Stimulated activated CD8-positive, alpha-beta memory T cell treated with anti-CD3 and anti-CD28 coated beads, Interleukin-15, amount 100 ng/mL, for 1 hour (primary cell): ENCODE results near the gene KMO.

Experiments
- DNase-seq: peaks from one replicate; pipeline ENCODE4 v3.0.0-alpha.2; 2020; ENCODE audit warnings: low read depth

Gene KMO

DNA sequence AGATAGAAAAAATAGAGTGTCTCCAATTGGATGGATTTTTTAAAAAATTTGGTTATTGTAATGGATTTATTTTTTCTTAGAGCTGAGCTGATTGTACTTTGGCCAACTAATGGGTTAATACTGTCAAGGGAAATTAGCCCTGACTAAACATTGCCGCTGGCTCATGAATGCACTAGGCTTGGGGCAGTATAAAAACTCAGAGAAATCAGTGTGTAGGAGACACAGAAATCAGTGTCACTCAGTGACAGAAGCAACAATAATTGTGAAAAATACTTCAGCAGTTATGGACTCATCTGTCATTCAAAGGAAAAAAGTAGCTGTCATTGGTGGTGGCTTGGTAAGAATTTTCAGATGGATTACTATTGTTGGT lies at the start of gene KMO:
TSS of gene KMO (plus strand) at position 217 of the 370 bp plus-strand sequence. CDS start at position 284, 67 bp downstream.
- DNase-seq, result no peak

DNA sequence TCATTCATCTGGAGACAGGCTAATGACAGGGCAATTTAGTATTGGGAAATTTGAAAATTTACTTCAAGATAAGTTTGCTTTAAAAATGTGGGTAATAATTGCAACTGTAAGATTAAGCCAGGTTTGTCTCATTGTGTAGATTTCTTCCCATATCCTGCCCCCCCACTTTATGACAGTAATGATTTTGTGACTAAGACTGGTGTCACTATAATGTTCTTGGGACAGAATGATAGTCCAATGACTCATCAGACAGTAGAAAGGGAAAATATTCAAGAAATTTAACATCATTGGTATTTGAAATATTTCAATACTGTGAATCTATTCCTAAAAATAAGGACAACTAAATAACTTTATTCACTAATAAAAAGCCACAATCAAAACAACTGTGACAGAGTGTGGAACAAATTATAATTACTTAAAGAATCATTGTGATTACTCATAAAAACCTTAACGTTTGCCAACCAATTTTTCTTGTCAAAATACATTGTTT lies 49.4 kb upstream of the KMO start:
- DNase-seq, result no peak

DNA sequence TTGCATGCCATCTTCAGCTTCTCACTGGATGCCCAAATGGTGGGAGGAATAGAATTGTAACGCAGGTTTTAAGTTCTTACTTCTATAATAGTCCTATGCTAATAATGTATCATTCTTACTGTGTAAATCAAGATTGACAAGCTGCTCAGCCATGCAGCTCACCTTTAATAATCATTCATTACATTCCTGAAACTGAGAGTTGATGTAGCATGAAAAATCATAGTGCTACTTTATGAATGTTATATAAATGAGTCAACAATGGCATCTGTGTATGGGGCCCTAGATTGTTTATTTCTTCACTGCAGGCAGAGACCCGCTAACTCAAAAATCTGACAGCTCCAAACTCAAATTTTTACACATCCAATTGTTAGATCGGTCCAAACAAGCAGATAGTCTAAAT lies 47.0 kb upstream of the KMO start:
- no peak for DNase-seq

GRCh38 chr1:241485554-241485992 lies 46.6 kb upstream of the KMO start:
- no peak for DNase-seq

DNA sequence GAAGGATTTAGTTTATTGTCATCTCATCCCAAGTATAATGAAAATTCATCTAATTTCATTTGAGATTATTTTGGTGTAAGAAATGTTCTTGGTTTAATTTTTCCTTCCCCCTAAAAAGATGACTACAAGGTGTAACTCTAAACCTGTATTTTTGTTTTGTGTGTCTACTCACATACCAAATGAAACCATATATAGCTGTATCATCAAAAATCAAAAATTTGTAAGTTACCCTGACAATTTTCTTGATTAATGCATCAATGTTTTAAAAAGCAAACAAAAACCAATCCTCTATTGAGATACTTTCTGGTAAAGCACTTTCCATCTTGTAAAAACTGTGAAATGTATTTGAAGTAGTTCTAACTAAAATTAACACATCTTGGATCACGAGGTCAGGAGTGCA lies 43.4 kb upstream of the KMO start:
- DNase-seq, result no peak

- no peak for DNase-seq
These were observed 36.4 kb upstream of the KMO start for GRCh38 chr1:241495741-241496140.

- no peak for DNase-seq
These were observed 32.3 kb upstream of the KMO start for GRCh38 chr1:241499910-241500309.

DNA sequence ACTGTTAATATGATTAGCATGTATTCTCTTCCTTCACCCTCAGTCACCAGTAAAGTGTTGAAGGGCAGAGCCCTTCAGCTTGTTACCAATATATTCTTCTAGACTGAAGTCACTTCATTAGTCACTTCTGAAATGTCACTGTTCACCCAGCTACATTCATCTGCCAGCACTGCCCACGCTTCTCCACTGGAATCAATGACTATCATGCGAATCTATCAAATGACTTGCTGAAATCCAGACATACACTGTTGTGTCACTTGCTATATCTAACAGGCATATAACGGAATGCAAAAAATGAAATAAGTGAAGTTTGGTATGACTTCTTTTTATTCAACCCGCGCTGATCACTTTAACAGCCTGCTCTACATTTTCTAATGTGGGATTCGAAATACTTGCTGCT lies 28.7 kb upstream of the KMO start:
- no peak for DNase-seq

GRCh38 chr1:241507189-241507863 lies 24.9 kb upstream of the KMO start:
- no peak for DNase-seq

GRCh38 chr1:241513378-241513777 lies 18.8 kb upstream of the KMO start:
- no peak for DNase-seq

DNA sequence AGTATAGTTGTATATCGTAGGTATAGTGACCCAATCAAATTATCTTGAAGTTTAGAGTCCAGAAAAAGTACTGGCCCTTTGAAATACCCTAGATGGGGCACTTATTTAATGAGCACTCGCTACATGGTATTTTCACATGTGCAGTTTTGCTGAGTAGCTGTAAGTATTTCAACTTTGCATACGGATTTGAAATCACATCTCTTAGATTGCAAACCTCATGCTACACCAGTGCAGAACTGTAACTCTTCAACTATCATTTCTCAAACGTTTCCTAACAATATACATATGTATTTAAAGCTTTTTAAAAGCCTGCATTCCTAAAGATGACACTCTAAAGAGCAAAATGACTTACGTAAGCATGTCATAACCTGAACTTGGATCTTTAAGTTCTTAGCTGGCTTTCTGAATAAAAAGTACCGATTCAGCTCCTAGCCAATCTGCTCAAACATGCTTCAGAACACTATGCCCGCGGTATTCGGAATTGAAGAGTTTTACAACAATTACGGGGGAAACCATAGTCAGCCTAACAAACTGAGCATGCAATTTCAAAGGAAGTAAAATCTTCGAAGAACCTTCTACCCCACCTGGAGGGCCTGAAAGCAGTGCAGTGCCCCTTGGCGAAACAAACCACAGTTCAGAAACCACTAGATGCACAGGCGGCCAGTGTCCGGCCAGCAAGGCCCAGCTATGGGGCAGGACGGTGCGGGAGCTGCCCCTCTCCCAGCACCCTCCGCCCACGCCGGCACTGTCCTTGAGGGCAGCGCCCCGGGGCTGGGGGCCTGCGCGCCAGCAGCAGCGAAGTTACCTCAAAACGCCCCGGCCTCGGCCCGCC lies 13.5 kb upstream of the KMO start:
- DNase-seq, result no peak

GRCh38 chr1:241519308-241520079 lies 12.7 kb upstream of the KMO start, which contains the start of gene FH:
FH (minus strand) TSS chr1:241519755; CDS start chr1:241519722, 33 bp downstream.
- DNase-seq, result peak; percentile 86

- DNase-seq, result no peak
These were observed 12.1 kb upstream of the KMO start for GRCh38 chr1:241520080-241520465.

DNA sequence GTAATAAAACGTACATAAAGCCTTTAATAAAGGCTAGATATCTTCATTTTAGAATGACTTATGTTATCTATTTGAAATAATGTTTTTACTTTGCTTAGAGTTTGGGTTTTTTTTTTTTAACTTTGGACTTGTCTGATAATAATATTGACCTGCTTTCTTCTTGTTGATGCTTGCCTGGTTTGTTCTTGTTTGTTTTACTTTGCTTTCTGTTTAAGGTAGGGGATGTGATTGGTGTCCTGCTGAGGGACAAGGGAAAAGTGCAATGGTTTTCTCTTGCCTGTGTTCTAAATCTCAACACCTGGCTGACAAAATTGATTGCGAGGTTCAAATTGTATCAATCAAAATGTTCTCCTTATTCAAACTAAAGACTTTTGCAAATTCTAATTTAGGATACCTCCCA lies 10.5 kb upstream of the KMO start:
- DNase-seq, result no peak

DNA sequence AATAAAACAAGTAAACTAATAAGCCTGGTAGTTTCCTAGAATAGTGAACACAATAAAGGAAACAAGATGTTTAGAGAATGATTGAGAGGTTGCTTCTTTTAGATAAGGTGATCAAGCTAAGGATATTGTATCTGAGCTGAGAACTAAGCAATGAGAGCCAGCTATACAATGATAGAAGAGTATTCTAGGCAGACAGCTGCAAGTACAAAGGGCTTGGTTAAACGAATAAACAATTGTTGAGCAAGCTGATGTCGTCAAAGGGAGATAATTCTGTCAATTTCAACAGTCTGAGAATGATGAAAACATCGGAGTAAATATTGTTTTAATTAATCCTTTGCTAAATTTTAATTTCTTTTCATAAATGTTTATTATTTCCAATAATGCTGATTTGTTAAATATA lies 7.2 kb upstream of the KMO start:
- no peak for DNase-seq

- DNase-seq, result no peak
These were observed 5.0 kb upstream of the KMO start for GRCh38 chr1:241527146-241527545.

DNA sequence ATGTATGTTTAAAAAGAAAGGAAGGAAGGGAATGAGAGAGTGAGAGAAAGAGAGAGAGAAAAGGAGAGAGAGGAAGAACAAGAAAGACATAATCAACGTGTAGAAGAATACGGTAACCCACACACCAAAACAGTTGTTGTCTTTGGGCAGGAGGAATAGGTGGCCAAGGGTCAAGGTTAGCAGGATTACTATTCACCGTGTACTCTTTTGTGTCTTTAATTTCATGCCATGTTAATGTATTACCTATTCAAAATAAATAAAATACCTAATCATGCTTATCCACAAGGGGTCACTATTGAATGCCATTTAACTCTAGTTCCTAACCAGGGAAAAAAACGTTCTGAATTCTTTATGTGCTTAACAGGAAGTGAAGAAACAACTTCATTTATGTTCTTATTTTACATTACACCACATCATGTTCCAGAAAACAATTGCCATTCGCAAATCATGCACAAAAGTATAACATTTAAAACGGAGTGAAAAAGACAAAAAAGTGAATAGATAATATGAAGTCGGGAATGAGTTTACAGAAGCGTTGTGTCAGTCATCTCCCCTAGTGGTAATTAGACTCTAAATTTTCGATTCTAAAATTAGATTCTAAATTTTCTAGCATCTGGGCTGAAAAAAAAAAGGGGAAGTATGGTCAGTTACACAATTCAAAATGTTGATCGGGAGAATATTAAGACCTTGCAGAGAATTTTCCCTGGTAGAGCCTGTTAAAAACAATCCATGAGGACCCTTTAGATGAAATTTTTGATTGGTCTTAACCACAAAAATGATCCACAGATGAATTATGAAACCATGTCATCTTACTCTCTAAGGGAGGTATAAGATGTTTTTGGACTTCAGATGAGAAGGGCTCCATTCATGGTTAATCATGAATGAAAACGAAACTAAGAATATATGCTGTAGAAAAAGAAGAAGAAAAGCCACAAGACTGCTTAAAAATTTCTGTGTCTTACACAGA lies 700 bp upstream of the KMO start:
- DNase-seq, result no peak

DNA sequence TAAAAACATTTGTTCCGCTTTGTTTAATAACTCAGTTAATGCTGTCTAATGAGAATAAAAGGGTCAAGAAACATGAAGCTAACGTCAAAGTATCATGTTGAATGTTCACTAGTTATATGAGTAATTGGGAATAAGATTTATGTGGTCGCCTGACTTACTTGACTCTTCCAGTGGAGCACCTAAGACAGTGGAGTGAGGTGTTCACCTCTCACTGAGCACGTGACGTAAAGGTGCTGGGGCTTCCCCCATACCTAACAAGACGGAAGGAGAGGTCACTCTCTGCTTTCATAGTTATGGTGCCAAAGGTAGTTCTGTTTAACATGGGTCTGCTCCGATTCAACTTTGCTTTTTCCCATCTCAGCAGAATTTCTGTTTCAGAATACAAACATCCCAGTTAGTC lies 686 bp downstream of the KMO start:
- DNase-seq, result no peak

GRCh38 chr1:241533326-241534115 lies 1.3 kb downstream of the KMO start:
- no peak for DNase-seq

GRCh38 chr1:241536304-241536703 lies 4.1 kb downstream of the KMO start:
- DNase-seq, result no peak

DNA sequence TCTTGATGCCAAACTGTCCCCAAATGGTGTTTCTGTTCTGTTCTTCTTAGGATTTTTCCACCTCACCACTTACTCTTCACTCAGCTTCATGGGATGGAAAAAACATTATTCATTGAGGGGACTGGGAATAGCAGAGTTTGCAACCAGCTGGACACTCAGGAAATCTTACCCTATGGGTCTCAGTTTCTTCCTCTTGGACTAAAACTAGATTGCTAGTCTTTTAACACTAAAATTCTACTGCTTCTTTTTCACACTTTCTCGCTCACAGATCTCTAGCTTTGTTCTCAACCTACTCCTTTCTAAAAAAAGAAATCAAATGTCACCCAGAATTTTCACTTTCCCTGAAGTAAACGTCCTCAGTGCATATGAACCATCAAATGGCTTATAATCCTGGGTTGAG lies 4.8 kb downstream of the KMO start:
- DNase-seq, result no peak
